Breast epithelium (tissue), 4 donors: ENCODE data around the gene CDIPT. TPM values are rescaled to one million over a fixed set of nuclear protein-coding genes. Genes with fewer than 3 reads are reported as not detected.
A peak's percentile ranks its signal among the peaks of the same experiment; 100 is the strongest.

Experiments
- DNase-seq, 2 donors: peaks; one replicate each; pipeline ENCODE4 v3.0.0-alpha.2; 2019; ENCODE audit warnings: low spot score in 2 of 2
- H3K27ac ChIP-seq, 2 donors: fragments of 200-600 bp; sonication (generic) in 1 of 2; one replicate each; pipeline ENCODE4 v1.5.1; 2016 to 2019; ENCODE audit warnings: mild to moderate bottlenecking in 1 of 2
- H3K27me3 ChIP-seq, 2 donors: fragments of 200-600 bp; sonication (generic) in 1 of 2; one replicate each; pipeline versions ENCODE4 v1.5.1 to v1.6.0; 2017 to 2019; ENCODE audit warnings: control low read depth in 1 of 2, mild to moderate bottlenecking in 1 of 2
- H3K36me3 ChIP-seq: fragments of 200-600 bp; one replicate; pipeline ENCODE4 v1.5.1; 2019
- H3K4me1 ChIP-seq, 2 donors: fragments of 200-600 bp; sonication (generic); one replicate each; pipeline ENCODE4 v1.5.1; 2016 to 2019; ENCODE audit warnings: control low read depth in 1 of 2
- H3K4me3 ChIP-seq, 3 donors: fragments of 200-600 bp; sonication (generic); 1 replicate in 2 of 3; 2 replicates in 1 of 3; pipeline ENCODE4 v1.5.1; 2016 to 2019; ENCODE audit warnings: mild to moderate bottlenecking in 3 of 3, moderate library complexity in 2 of 3
- H3K9me3 ChIP-seq, 2 donors: fragments of 200-600 bp; sonication (generic) in 1 of 2; one replicate each; pipeline ENCODE4 v1.5.1; 2016 to 2019; ENCODE audit warnings: control low read depth in 1 of 2
- CTCF ChIP-seq, 3 donors: fragments of 450-650 bp; IDR thresholded peaks; one replicate each; pipeline ENCODE4 v1.5.1; 2016 to 2017; ENCODE audit warnings: antibody characterized with exemption in 3 of 3, mild to moderate bottlenecking in 3 of 3, moderate library complexity in 3 of 3
- POLR2A ChIP-seq: fragments of 450-650 bp; IDR thresholded peaks from one replicate; pipeline ENCODE4 v1.6.1; 2016; ENCODE audit warnings: antibody characterized with exemption, mild to moderate bottlenecking, moderate library complexity
- POLR2AphosphoS5 ChIP-seq, 3 donors: sonication (generic); formaldehyde crosslinking; IDR thresholded peaks; one replicate each; pipeline ENCODE4 v1.6.1; 2017; ENCODE audit warnings: antibody characterized with exemption in 3 of 3
- intact Hi-C: fragments of 100-400 bp; cut with DNase I; formaldehyde crosslinking; loops from one replicate; pipeline ENCODE4 v1.15.1; 2023; ENCODE audit warnings: low total_unique reads
- total RNA-seq, 3 donors: library from RNA; depleted of rRNA; stranded (reverse); fragments of >200 nt; gene quantifications; one replicate each; pipeline ENCODE4 v1.1.0, GENCODE V29; 2016

CDIPT gene
- total RNA-seq, 3 donors from 2014 or later, result 102 to 119 (median 117) TPM

GRCh38 chr16:29904947-29905346 lies 41.9 kb upstream of the CDIPT start:
- Histone ChIP-seq H3K27ac (no peak overlapping the region), H3K4me3 (no peak overlapping the region), H3K36me3 (no peaks in the 10 kb centered on the region), H3K9me3 (no peaks in the 10 kb centered on the region), H3K27me3 (no peaks in the 10 kb centered on the region), H3K4me1 (no peaks in the 10 kb centered on the region)
- DNase-seq, result no peak
- intact Hi-C loops, result no loop called here
- no peak for TF ChIP-seq POLR2A
- TF ChIP-seq POLR2AphosphoS5 (IDR thresholded peaks at IDR 0.05), result no peak
- no peak for TF ChIP-seq CTCF (IDR thresholded peaks at IDR 0.05)

- H3K36me3 ChIP-seq, result no peaks in the 10 kb centered on the region
- intact Hi-C loops, result no loop called here
- H3K4me3 ChIP-seq, result no peak overlapping the region
- no peaks in the 10 kb centered on the region for H3K27me3 ChIP-seq
- no peak overlapping the region for H3K27ac ChIP-seq
- TF ChIP-seq POLR2AphosphoS5 (IDR thresholded peaks at IDR 0.05), result no peak
- no peaks in the 10 kb centered on the region for H3K4me1 ChIP-seq
- no peak for DNase-seq
- H3K9me3 ChIP-seq, result no peaks in the 10 kb centered on the region
Observed at GRCh38 chr16:29903590-29903989, 40.6 kb upstream of the CDIPT start.

- no peaks in the 10 kb centered on the region for H3K4me1 ChIP-seq
- no peak overlapping the region for H3K27ac ChIP-seq
- no peak for DNase-seq
- H3K27me3 ChIP-seq, result peaks cover 0 to 10% of the 10 kb centered on the region in 2 donors
- no peaks in the 10 kb centered on the region for H3K9me3 ChIP-seq
- H3K36me3 ChIP-seq, result no peaks in the 10 kb centered on the region
- no peak for TF ChIP-seq CTCF (IDR thresholded peaks at IDR 0.05)
- TF ChIP-seq POLR2AphosphoS5 (IDR thresholded peaks at IDR 0.05), result no peak
- TF ChIP-seq POLR2A, result no peak
- intact Hi-C loops, result no loop called here
- no peak overlapping the region for H3K4me3 ChIP-seq
Observed at GRCh38 chr16:29901607-29901945, 38.5 kb upstream of the CDIPT start.

GRCh38 chr16:29900888-29901606 lies 38.0 kb upstream of the CDIPT start:
- intact Hi-C loops, result loop anchor here (1.0 kb wide), 1 partner anchor 24 kb away; no protein-coding TSS in a partner anchor
- Histone ChIP-seq H3K9me3 (no peaks in the 10 kb centered on the region), H3K27me3 (peaks cover 0 to 10% of the 10 kb centered on the region in 2 donors), H3K4me3 (peak overlapping the region in 2 of 3 donors; percentile 70 to 73), H3K4me1 (no peaks in the 10 kb centered on the region), H3K27ac (no peak overlapping the region), H3K36me3 (no peaks in the 10 kb centered on the region)
- DNase-seq, result no peak
- TF ChIP-seq POLR2AphosphoS5 (IDR thresholded peaks at IDR 0.05) (no peak), POLR2A (no peak), CTCF (IDR thresholded peaks at IDR 0.05) (no peak)

GRCh38 chr16:29900102-29900887 lies 37.3 kb upstream of the CDIPT start, which contains the start of gene ASPHD1:
ASPHD1 (plus strand) TSS chr16:29900488; CDS start chr16:29900972, 484 bp downstream.
- DNase-seq, result peak in 1 of 2 donors; percentile 26
- H3K27ac ChIP-seq, result peak within 1 kb of the TSS; percentile 64 to 73
- H3K4me1 ChIP-seq, result no peaks in the 10 kb centered on the region
- intact Hi-C loops, result loop anchor here (1.0 kb wide), 1 partner anchor 25 kb away; no protein-coding TSS in a partner anchor
- peaks cover 0 to 10% of the 10 kb centered on the region in 2 donors for H3K27me3 ChIP-seq
- peak within 1 kb of the TSS; percentile 45 to 73 (median 70) for H3K4me3 ChIP-seq
- no peaks in the 10 kb centered on the region for H3K36me3 ChIP-seq
- TF ChIP-seq CTCF (IDR thresholded peaks at IDR 0.05), result no peak
- no peak for TF ChIP-seq POLR2A
- no peak for TF ChIP-seq POLR2AphosphoS5 (IDR thresholded peaks at IDR 0.05)
- H3K9me3 ChIP-seq, result no peaks in the 10 kb centered on the region
